Small intestine (tissue), 7 donors: ENCODE measurements around the gene ITCH. TPM values are rescaled to one million over a fixed set of nuclear protein-coding genes. Genes with fewer than 3 reads are reported as not detected.
"Not testable (repeated sequence)": the region's sequence is repeated elsewhere in the genome, so short reads cannot be mapped to it uniquely, and the experiment has no call there.

ENCODE experiments used
- DNase-seq, 2 donors: peaks; one replicate each; pipeline versions ENCODE4 v3.0.0 to v3.0.0-alpha.2; 2013
- FAIRE-seq: peaks from 2 replicates; lab custom pipeline; 2012; peaks lifted over from hg19 to GRCh38; lab: Jason Lieb, UNC
- H3K27ac ChIP-seq, 3 donors: one replicate each; pipeline ENCODE4 v1.5.1; 2013; ENCODE audit warnings: low read length in 2 of 3, mild to moderate bottlenecking in 2 of 3, control low read depth in 1 of 3, inconsistent platforms in 1 of 3, low read depth in 1 of 3, moderate library complexity in 1 of 3
- H3K27me3 ChIP-seq, 3 donors: one replicate each; pipeline ENCODE4 v1.6.1; 2013; ENCODE audit warnings: low read length in 3 of 3, inconsistent platforms in 1 of 3; ENCODE audit not compliant: control insufficient read depth in 3 of 3, insufficient read depth in 3 of 3
- H3K36me3 ChIP-seq, 3 donors: one replicate each; pipeline ENCODE4 v1.6.1; 2013; ENCODE audit warnings: low read length in 3 of 3, inconsistent platforms in 1 of 3, low read depth in 1 of 3, mild to moderate bottlenecking in 1 of 3, moderate library complexity in 1 of 3; ENCODE audit not compliant: control insufficient read depth in 3 of 3, insufficient read depth in 2 of 3
- H3K4me1 ChIP-seq, 3 donors: one replicate each; pipeline ENCODE4 v1.6.1; 2013; ENCODE audit warnings: low read length in 2 of 3, inconsistent platforms in 1 of 3, low read depth in 1 of 3, mild to moderate bottlenecking in 1 of 3, moderate library complexity in 1 of 3; ENCODE audit not compliant: control insufficient read depth in 3 of 3, insufficient read depth in 2 of 3
- H3K4me3 ChIP-seq, 3 donors: one replicate each; pipeline ENCODE4 v1.5.1; 2013; ENCODE audit warnings: low read length in 3 of 3, control low read depth in 1 of 3, inconsistent platforms in 1 of 3, low read depth in 1 of 3, mild to moderate bottlenecking in 1 of 3, moderate library complexity in 1 of 3
- H3K9me3 ChIP-seq, 2 donors: one replicate each; pipeline ENCODE4 v1.6.1; 2013; ENCODE audit warnings: low read depth in 1 of 2, low read length in 1 of 2; ENCODE audit not compliant: control insufficient read depth in 2 of 2, insufficient read depth in 1 of 2
- WGBS, 3 donors: extraction: QIAGEN DNeasy Blood & Tissue Kit; methylation state at CpG; one replicate each; pipeline ENCODE4 v1.1.7; 2013; 5-methylcytosine and 5-hydroxymethylcytosine counted together
- polyA plus RNA-seq, 4 donors: library from polyadenylated mRNA; stranded (reverse) in 3 of 4; unstranded in 1 of 4; fragments of 200-250 nt in 3 of 4; fragments of 120-200 nt in 1 of 4; gene quantifications; one replicate each; pipeline versions ENCODE4 v1.2.1 to v1.2.3, GENCODE V29; 2013
- donor health status: healthy with polysubstance abuse.
- donor health status: control.
- donor health status: control.
- donor health status: Bipolar disorder and iron deficiency.
- donor health status: healthy.

The ITCH gene
- polyA plus RNA-seq, 4 donors = 12.0 to 35.1 (median 16.7) TPM

- no peak overlapping the region for H3K4me3 ChIP-seq
- DNase-seq (no peak), FAIRE-seq (no peak)
- H3K9me3 ChIP-seq = no peaks in the 10 kb centered on the region
- peaks cover 0 to 10% (median 0%) of the 10 kb centered on the region in 3 donors for H3K4me1 ChIP-seq
- H3K27ac ChIP-seq = no peak overlapping the region
- no peaks in the 10 kb centered on the region for H3K36me3 ChIP-seq
- WGBS, 3 donors = 77 to 84% (median 80%) methylated on average over 15 of the region's 15 CpGs
- no peaks in the 10 kb centered on the region for H3K27me3 ChIP-seq
Observed at GRCh38 chr20:34337982-34338726, 24.9 kb upstream of the ITCH start.

DNA sequence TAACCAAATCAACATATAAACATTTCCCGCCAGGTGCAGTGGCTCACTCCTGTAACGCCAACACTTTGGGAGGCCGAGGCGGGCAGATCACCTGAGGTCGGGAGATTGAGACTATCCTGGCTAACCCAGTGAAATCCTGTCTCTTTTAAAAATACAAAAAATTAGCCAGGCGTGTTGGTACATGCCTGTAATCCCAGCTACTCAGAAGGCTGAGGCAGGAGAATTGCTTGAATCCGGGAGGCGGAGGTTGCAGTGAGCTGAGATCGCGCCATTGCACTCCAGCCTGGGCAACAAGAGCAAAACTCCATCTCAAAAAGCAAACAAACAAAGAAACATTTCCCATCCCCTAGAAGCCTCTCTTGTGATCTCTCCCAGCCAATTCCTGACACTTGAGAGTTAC, 22.3 kb upstream of the ITCH start:
- 91 to 93% (median 92%) methylated on average over 10 of the region's 10 CpGs for WGBS, 3 donors
- not testable (repeated sequence) for H3K9me3 ChIP-seq, H3K36me3 ChIP-seq, DNase-seq, FAIRE-seq, H3K27ac ChIP-seq, H3K27me3 ChIP-seq, H3K4me3 ChIP-seq
- peaks cover 0 to 13% (median 2%) of the 10 kb centered on the region in 3 donors for H3K4me1 ChIP-seq

DNA sequence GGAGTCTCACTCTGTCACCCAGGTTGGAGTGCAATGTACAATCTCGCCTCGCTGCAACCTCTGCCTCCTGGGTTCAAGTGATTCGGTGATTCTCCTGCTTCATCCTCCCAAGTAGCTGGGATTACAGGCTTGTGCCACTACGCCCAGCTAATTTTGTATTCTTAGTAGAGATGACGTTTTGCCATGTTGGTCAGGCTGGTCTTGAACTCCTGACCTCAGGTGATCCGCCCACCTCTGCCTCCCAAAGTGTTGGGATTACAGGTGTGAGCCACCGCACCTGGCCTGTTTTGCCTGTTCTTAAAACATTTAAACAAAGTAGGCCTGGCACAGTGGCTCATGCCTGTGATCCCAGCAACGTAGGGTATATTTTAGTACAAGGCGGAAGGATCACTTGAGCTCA, 21.9 kb upstream of the ITCH start:
- H3K4me3 ChIP-seq, H3K27me3 ChIP-seq, H3K27ac ChIP-seq, H3K36me3 ChIP-seq, DNase-seq, H3K9me3 ChIP-seq, FAIRE-seq: not testable (repeated sequence)
- 94 to 95% (median 94%) methylated on average over 9 of the region's 9 CpGs for WGBS, 3 donors
- H3K4me1 ChIP-seq = peaks cover 0 to 13% (median 2%) of the 10 kb centered on the region in 3 donors

DNA sequence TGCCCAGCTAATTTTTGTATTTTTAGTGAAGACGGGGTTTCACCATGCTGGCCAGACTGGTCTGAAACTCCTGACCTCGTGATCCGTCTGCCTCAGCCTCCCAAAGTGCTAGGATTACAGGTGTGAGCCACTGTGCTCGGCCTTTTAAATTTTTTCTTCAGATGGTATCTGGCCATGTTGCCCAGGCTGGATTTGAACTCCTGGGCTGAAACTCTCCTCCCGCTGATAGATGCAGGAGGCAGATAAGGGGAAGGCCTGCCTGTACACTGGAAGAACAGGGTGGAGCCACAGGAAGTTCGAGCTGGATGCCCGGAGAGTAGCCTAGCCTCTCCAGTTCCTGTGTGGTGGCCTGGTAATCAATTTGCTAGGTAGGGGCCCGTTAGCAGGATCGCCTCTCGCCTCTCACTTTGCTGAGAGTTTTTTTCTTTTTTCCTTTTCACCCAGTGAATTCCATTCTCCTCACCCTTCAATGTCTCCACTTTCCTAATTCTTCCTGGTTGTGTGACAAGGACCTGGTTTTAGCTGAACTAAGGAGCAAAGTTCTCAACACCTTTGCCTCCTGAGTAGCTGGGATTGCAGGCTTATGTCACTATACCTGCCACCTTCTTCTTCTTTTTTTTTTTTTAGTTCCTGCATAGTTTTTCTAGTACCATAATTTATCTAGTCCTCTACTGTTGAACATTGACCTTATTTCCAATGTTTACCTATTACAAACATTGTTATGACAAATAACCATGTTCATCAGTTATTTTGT, 19.4 kb upstream of the ITCH start:
- peak overlapping the region; percentile 78 to 89 (median 84) for H3K27ac ChIP-seq
- H3K4me1 ChIP-seq = peaks cover 0 to 13% (median 2%) of the 10 kb centered on the region in 3 donors
- DNase-seq (peak; percentile 81 to 85), FAIRE-seq (no peak)
- no peak overlapping the region for H3K4me3 ChIP-seq
- no peaks in the 10 kb centered on the region for H3K27me3 ChIP-seq
- 51 to 68% (median 56%) methylated on average over 10 of the region's 10 CpGs for WGBS, 3 donors
- no peaks in the 10 kb centered on the region for H3K9me3 ChIP-seq
- no peaks in the 10 kb centered on the region for H3K36me3 ChIP-seq

- H3K27me3 ChIP-seq = peaks cover 0 to 1% (median 0%) of the 10 kb centered on the region in 3 donors
- H3K27ac ChIP-seq = peak overlapping the region in 1 of 3 donors; percentile 89
- peak in 1 of 2 donors; percentile 29 for DNase-seq
- H3K4me1 ChIP-seq = peaks cover 0 to 13% (median 2%) of the 10 kb centered on the region in 3 donors
- H3K36me3 ChIP-seq = no peaks in the 10 kb centered on the region
- WGBS, 3 donors = 44 to 73% (median 53%) methylated on average over 5 of the region's 5 CpGs
- H3K4me3 ChIP-seq = no peak overlapping the region
- no peak for FAIRE-seq
- H3K9me3 ChIP-seq = no peaks in the 10 kb centered on the region
Observed at GRCh38 chr20:34344238-34344637, 18.8 kb upstream of the ITCH start.

DNA sequence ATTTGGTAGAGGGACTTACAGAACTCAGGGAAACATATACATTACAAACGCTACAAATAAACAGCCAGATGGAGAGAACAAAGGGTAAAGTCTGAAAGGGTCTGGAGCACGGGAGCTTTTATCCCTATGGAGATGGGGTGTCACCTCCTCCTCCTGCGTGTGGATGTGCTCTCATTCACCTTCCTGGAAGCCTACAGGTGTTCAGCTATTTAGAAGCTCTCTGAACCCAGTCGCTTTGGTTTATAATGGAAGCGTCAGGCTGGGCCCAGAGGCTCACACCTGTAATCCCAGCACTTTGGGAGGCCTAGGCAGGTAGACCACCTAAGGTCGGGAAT, 17.7 kb upstream of the ITCH start:
- WGBS, 3 donors = 27 to 67% (median 45%) methylated on average over 6 of the region's 6 CpGs
- peaks cover 0 to 13% (median 2%) of the 10 kb centered on the region in 3 donors for H3K4me1 ChIP-seq
- peak; percentile 31 to 48 for DNase-seq
- H3K36me3 ChIP-seq = no peaks in the 10 kb centered on the region
- no peak for FAIRE-seq
- peak overlapping the region in 1 of 3 donors; percentile 89 for H3K27ac ChIP-seq
- peaks cover 0 to 1% (median 0%) of the 10 kb centered on the region in 3 donors for H3K27me3 ChIP-seq
- H3K4me3 ChIP-seq = no peak overlapping the region
- no peaks in the 10 kb centered on the region for H3K9me3 ChIP-seq

DNA sequence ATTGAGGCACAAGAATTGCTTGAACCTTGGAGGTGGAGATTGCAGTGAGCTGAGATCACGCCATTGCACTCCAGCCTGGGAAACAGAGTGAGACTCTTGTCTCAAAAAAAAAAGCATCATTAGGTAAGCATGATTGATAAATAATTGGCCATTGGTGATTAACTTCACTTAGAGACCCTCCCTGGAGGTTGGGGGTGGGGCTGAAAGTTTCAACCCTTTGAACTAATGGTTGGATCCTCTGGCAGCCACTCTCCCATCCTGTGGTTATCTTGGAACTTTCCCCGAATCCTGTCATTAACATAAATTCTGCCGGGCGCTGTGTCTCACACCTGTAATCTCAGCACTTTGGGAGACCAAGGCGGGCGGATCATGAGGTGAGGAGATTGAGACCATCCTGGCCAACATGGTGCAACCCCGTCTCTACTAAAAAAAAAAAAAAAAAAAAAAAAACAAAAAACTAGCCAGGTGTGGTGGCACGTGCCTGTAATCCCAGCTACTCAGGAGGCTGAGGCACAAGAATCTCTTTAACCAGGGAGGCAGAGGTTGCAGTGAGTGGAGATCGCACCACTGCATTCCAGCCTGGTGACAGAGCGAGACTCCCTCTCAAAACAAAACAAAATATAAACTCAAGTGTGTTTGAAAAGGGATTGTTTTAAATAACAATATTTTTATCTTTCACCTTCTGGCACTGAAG, 17.1 kb upstream of the ITCH start:
- peaks cover 0 to 13% (median 2%) of the 10 kb centered on the region in 3 donors for H3K4me1 ChIP-seq
- not testable (repeated sequence) for H3K4me3 ChIP-seq, FAIRE-seq, H3K27me3 ChIP-seq, H3K9me3 ChIP-seq, H3K36me3 ChIP-seq, DNase-seq
- WGBS, 3 donors = 91 to 94% (median 92%) methylated on average over 10 of the region's 10 CpGs
- H3K27ac ChIP-seq = peak overlapping the region in 1 of 3 donors; percentile 89

DNA sequence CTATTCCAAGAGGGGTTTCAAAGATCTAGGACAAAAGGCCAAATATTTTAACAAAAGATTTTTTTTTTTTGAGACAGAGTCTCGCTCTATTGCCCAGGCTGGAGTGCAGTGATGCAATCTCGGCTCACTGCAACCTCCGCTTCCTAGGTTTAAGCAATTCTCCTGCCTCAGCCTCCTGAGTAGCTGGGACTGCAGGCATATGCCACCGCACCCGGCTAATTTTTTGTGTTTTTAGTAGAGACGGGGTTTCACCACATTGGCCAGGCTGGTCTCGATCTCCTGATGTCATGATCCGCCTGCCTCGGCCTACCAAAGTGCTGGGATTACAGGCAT, 16.6 kb upstream of the ITCH start:
- FAIRE-seq, DNase-seq, H3K9me3 ChIP-seq, H3K4me3 ChIP-seq, H3K36me3 ChIP-seq, H3K27me3 ChIP-seq, H3K27ac ChIP-seq: not testable (repeated sequence)
- H3K4me1 ChIP-seq = peaks cover 0 to 13% (median 2%) of the 10 kb centered on the region in 3 donors
- 96 to 98% (median 97%) methylated on average over 9 of the region's 9 CpGs for WGBS, 3 donors
